ENCODE data around the gene NBDY.
A peak's percentile ranks its signal among the peaks of the same experiment; 100 is the strongest.
"Not testable (repeated sequence)": the region's sequence is repeated elsewhere in the genome, so short reads cannot be mapped to it uniquely, and the experiment has no call there.

Gene NBDY

DNA sequence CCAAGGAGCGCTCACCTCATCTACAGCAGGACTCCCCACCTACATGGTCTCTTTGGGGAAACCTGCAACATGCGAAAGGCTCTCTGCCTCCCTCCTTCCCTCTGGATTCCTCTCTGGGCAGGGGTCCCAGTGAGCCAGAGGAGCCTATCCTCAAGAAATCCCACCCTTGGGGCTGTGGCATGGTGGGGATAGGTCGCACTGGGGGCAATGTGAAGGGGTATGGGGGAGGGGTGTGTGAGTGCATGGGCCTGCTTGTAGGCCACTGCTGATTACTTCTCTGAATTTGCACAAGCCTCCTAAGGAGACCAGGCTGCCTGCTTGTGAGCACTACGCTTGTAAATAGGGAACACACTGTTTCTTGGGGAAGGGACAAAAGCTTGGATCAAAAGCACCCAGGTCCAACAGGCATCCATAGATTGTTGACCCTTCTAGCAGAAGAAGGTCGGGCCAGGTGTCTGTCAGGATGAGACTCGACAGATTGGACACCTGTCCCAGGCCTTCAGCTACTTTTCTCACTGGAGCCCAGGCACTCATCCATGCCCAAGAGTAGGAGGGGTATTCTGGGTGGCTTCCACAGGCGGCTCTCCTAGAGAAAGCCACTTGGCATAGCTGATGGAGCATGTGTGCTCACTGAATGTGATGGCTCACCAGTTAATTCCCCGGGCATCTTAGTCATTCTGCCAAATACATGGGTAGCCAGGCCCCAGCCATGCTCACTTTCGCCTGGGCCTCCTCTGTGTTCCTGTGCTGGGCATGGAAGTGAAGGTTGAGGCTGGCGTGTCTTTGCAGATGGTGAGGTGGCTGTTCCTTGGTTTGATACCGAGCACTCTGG lies 75.0 kb downstream of the NBDY start:
- DNase-seq: no peak

DNA sequence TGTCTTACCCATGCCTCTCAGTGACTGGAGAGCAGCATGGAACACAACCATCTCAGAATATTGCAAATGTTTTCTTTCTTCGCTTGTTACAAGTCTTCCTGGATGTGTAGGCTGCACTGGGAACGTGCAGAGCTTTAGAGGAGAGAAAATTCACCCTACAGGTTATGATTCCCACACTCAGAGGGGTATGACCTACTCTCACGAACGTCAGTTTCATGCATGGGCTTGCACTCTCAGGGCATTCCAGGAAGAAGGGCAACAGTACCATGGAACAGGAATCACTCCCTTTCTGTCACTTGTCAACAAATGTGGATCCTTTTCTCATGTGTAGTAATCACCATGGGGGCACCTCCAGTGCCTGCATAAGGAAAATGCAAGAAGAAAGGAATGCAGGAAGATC lies 75.8 kb downstream of the NBDY start:
- no peak for DNase-seq

DNA sequence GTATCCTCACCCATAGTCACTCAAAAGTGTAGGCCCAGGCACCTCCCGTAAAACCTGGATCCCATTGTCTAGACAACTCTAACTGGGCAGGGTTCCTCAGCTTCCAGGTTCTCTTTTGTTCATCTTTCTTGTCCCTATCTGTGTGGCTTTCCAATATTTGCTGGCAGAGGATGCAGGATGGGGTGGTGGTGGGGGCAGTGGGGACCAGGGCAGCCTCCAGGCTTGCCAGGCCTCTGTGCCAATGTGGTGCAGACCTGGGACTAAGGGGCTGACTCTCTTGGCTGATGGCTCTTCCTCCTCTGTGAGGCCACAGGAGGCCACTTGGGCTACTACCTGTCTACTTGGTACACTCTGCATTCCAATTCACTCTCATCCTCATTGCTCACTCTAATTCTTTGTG lies 76.4 kb downstream of the NBDY start:
- DNase-seq: no peak

DNA sequence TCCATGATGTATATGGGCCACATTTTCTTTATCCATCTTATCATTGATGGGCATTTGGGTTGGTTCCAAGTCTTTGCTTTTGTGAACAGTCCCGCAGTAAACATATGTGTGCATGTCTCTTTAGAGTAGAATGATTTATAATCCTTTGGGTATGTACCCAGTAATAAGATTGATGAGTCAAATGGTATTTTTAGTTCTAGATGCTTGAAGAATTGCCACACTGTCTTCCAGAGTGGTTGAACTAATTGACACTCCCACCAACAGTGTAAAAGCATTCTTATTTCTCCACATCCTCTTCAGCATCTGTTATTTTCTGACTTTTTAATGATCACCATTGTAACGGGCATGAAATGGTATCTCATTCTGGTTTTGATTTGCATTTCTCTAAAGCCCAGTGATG lies 77.1 kb downstream of the NBDY start:
- DNase-seq: not testable (repeated sequence)

GRCh38 chrX:56811599-56811998 lies 82.6 kb downstream of the NBDY start:
- DNase-seq: no peak

GRCh38 chrX:56812515-56813105 lies 83.6 kb downstream of the NBDY start:
- no peak for DNase-seq

GRCh38 chrX:56813318-56813837 lies 84.3 kb downstream of the NBDY start:
- DNase-seq: peak; percentile 38

- DNase-seq: no peak
Measured at GRCh38 chrX:56817179-56817578, 88.1 kb downstream of the NBDY start.

DNA sequence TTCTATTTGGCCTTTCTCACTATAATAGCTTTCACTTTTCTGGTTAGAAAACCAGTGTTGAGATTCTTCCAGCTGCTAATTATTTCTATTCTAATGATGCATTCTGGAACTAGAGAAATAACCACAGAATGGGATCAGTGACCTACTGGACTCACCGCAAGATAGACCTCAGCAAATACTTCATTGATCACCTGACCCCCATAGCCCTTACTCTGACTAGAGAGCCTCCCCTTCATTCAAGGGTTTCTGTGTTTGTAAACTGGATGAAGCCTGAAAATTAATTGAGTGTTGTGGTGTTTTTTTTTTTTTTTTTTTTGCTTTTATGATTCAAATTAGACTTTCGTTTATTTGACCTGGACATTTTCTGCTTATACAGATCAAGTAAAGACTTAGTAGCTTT lies 97.0 kb downstream of the NBDY start:
- DNase-seq: no peak

DNA sequence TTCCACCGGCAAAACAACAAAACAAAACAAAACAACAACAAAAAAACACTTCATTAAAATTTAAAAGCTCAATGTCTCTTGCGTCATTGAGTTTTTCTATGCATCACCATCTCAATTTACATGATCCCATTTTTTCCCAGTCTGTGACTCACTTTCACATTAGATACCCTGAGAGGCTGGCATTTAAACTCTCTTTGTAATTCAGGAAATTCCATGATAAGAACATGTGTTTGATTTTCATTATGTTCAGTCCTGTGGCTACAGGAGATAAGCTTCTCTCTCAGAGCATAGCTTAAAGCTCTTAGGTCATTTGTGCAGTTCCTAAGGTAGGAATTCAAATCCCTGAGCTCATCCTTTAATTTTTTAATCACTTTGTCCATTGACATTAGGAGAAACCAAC lies 104.6 kb downstream of the NBDY start:
- DNase-seq: no peak

DNA sequence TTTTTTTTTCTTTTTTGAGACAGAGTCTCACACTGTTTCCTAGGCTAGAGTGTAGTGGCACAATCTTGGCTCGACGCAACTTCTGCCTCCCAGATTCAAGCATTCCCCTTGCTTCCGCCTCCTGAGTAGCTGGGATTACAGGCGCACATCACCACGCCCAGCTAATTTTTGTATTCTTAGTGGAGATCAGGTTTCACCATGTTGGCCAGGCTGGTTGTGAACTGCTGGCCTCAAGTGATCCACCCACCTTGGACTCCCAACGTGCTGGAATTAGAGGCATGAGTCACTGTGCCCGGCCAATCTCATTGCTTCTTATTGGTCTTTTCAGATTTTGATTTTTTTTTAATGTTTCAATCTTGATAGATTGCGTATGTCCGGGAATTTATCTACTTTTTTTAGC lies 124.4 kb downstream of the NBDY start:
- no peak for DNase-seq

DNA sequence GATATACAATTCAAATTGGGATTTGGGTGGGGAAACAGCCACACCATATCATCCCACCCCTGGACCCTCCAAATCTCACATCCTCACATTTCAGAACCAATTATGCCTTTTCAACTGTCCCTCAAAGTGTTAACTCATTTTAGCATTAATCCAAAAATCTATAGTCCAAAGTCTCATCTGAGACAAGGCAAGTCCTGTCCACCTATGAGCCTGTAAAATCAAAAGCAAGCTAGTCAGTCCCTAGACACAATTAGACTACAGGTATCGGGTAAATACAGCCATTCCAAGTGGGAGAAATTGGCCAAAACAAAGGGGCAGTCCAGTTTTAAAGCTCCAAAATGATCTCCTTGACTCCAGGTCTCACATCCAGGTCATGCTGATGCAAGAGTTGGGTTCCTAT lies 128.0 kb downstream of the NBDY start:
- no peak for DNase-seq

GRCh38 chrX:56860888-56861287 lies 131.8 kb downstream of the NBDY start:
- no peak for DNase-seq

Measured in activated CD4-positive, alpha-beta T cell treated with anti-CD3 and anti-CD28 coated beads, Interleukin-2, amount 50 U/mL, for 1 hour (primary cell).